HG03196 (cell line): ENCODE measurements around the gene HSF5.

Experiments
- ATAC-seq: cut with Tn5 transposase; IDR thresholded peaks from one replicate; pipeline ENCODE4 v1.9.1; 2021; ENCODE audit not compliant: unreplicated experiment

Gene HSF5

DNA sequence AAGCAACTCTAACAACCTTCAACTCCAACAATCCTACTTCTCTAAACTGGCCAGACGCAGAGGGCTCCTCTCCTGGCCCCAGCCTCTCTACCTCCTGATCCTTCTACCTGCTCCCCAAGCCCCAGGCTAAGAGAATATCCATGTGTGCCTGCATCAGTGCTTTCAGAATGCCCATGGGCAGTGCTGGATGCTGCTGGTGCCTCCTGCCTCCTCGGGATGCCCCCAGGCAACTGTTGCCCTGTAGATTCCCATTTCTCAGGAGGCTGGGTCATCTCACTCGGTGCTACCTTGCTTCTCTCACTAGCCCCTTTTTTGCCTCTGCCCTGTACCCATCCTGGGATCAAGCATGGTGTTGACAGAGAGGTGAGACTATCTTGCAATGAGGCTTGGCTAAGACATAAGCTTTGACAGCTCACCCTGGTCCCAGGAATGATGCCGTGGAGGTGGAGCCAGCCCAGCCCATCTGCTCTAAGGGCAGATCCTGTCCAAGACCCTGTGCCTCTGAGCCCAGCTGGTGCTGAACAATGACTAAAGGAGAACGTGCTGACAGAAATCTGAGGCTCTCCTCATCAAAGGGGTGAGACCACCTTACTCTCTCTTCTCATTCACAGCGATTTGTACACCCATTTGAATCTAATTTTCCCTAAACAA, 116.8 kb downstream of the HSF5 start:
- no peak for ATAC-seq

DNA sequence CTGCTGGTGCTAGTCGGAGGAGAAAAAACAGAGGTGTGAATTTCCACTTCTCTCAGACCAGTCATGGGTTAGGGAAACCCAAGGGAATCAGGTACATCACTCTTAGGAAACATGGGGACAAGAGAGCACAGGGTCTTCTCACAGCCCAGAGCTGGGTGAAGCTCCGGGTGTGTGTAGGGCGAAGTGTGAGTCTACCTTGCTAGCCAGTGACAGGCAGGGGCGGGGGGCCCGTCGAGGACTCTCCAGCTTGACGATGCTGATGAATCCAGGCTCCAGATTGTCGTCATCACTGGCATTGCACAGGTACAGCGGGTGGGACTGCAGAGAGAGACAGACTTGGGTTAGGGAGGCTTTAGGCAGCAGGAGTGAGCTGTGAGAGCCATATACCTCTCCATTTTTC, 117.5 kb downstream of the HSF5 start:
- no peak for ATAC-seq

- ATAC-seq, result no peak
Observed at GRCh38 chr17:58370309-58370708, 117.9 kb downstream of the HSF5 start.
